Natural killer cell (primary cell): ENCODE results near the gene ZC3H7B. TPM values are rescaled to one million over a fixed set of nuclear protein-coding genes. Genes with fewer than 3 reads are reported as not detected.

Experiments
- ATAC-seq, 3 donors: fragments of 150-1000 bp in 2 of 3; fragments of 200-7000 bp in 1 of 3; cut with Tn5 transposase; 1 replicate in 1 of 3; 2 replicates in 2 of 3; pipeline ENCODE4 v1.10.0; 2021; ENCODE audit warnings: mild to moderate bottlenecking in 2 of 3, moderate library complexity in 2 of 3
- DNase-seq, 2 donors: peaks; one replicate each; pipeline versions ENCODE4 v3.0.0 to v3.0.0-alpha.2; 2013 to 2021; ENCODE audit warnings: mixed read lengths in 1 of 2
- H3K27ac ChIP-seq: one replicate; pipeline ENCODE4 v1.5.1; 2013; ENCODE audit warnings: mild to moderate bottlenecking, low read length
- H3K27me3 ChIP-seq: one replicate; pipeline ENCODE4 v1.6.1; 2013; ENCODE audit warnings: low read length; ENCODE audit not compliant: control insufficient read depth, insufficient read depth
- H3K36me3 ChIP-seq: one replicate; pipeline ENCODE4 v1.6.1; 2013; ENCODE audit warnings: low read length; ENCODE audit not compliant: control insufficient read depth, insufficient read depth
- H3K4me1 ChIP-seq: one replicate; pipeline ENCODE4 v1.6.1; 2013; ENCODE audit warnings: low read length; ENCODE audit not compliant: control insufficient read depth, insufficient read depth
- H3K4me3 ChIP-seq: one replicate; pipeline ENCODE4 v1.5.1; 2013; ENCODE audit warnings: low read length
- H3K9me3 ChIP-seq: one replicate; pipeline ENCODE4 v1.6.1; 2013; ENCODE audit warnings: low read length; ENCODE audit not compliant: control insufficient read depth, insufficient read depth
- H3K27ac Mint-ChIP-seq, 2 donors: one replicate each; pipeline ENCODE4 v1.8.0; 2022; ENCODE audit warnings: mild to moderate bottlenecking in 2 of 2, mixed read lengths in 2 of 2, moderate library complexity in 1 of 2
- H3K27me3 Mint-ChIP-seq, 2 donors: one replicate each; pipeline ENCODE4 v1.8.0; 2022; ENCODE audit warnings: low read depth in 2 of 2, mixed read lengths in 2 of 2
- H3K36me3 Mint-ChIP-seq: one replicate; pipeline ENCODE4 v1.8.0; 2022; ENCODE audit warnings: mixed read lengths
- H3K4me1 Mint-ChIP-seq, 2 donors: one replicate each; pipeline ENCODE4 v1.8.0; 2022; ENCODE audit warnings: mixed read lengths in 2 of 2
- H3K4me3 Mint-ChIP-seq: one replicate; pipeline ENCODE4 v1.8.0; 2022; ENCODE audit warnings: mild to moderate bottlenecking, moderate library complexity, mixed read lengths
- H3K9me3 Mint-ChIP-seq, 2 donors: one replicate each; pipeline ENCODE4 v1.8.0; 2022; ENCODE audit warnings: mixed read lengths in 2 of 2
- WGBS: methylation state at CpG from one replicate; pipeline ENCODE4 v1.1.7; 2013; ENCODE audit warnings: missing lambda C conversion rate; ENCODE audit not compliant: insufficient coverage; 5-methylcytosine and 5-hydroxymethylcytosine counted together
- intact Hi-C: fragments of 100-400 bp; cut with micrococcal nuclease; formaldehyde crosslinking; loops from one replicate; pipeline ENCODE4 v1.14.2; 2022
- total RNA-seq, 4 donors: library from RNA; stranded (reverse); fragments of 120-200 nt in 1 of 4; gene quantifications; one replicate each; pipeline versions ENCODE4 v1.2.3 to v1.2.4, GENCODE V29; 2013 to 2022
- TF ChIP-seq, protein P1 (sequence below): fragments of 200-600 bp; IDR thresholded peaks from one replicate; pipeline ENCODE4 v1.8.0; 2022; ENCODE audit warnings: antibody characterized with exemption

Gene ZC3H7B
- total RNA-seq, 3 donors from 2014 or later (not counting 1 experiment from before 2014, with no cell fraction given) = 33.9 to 40.3 (median 38.3) TPM

DNA sequence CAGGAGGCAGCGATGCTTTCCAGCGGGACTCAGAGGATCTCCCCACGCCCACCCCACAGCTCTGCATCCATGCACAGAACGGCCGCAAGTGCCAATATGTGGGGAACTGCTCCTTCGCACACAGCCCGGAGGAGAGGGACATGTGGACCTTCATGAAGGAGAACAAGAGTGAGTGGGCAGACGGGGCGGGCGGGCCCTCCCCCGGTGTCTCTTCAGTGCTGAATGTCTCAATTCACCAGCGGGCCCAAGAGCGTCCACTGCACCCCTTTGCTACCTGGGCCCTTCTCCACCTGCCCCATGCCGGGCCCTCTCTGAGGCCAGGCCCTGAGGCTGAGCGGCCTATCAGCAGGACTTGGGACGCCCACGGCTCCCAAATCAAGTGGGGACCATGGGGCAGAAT, 54.6 kb downstream of the ZC3H7B start:
- intact Hi-C loops = no loop called here
- no peaks in the 10 kb centered on the region for H3K27me3 Mint-ChIP-seq
- no peak overlapping the region for H3K4me3 Mint-ChIP-seq
- no peak for DNase-seq
- Histone ChIP-seq H3K9me3 (no peaks in the 10 kb centered on the region), H3K27ac (no peak overlapping the region), H3K4me3 (no peak overlapping the region), H3K4me1 (no peaks in the 10 kb centered on the region), H3K36me3 (peaks cover 53% of the 10 kb centered on the region), H3K27me3 (no peaks in the 10 kb centered on the region)
- H3K36me3 Mint-ChIP-seq = no peaks in the 10 kb centered on the region
- no peak for ATAC-seq
- TF ChIP-seq, protein P1, sequence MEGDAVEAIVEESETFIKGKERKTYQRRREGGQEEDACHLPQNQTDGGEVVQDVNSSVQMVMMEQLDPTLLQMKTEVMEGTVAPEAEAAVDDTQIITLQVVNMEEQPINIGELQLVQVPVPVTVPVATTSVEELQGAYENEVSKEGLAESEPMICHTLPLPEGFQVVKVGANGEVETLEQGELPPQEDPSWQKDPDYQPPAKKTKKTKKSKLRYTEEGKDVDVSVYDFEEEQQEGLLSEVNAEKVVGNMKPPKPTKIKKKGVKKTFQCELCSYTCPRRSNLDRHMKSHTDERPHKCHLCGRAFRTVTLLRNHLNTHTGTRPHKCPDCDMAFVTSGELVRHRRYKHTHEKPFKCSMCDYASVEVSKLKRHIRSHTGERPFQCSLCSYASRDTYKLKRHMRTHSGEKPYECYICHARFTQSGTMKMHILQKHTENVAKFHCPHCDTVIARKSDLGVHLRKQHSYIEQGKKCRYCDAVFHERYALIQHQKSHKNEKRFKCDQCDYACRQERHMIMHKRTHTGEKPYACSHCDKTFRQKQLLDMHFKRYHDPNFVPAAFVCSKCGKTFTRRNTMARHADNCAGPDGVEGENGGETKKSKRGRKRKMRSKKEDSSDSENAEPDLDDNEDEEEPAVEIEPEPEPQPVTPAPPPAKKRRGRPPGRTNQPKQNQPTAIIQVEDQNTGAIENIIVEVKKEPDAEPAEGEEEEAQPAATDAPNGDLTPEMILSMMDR = no peak
- no peaks in the 10 kb centered on the region for H3K4me1 Mint-ChIP-seq
- WGBS = 97% methylated on average over 17 of the region's 17 CpGs
- H3K9me3 Mint-ChIP-seq = no peaks in the 10 kb centered on the region
- H3K27ac Mint-ChIP-seq = no peak overlapping the region

DNA sequence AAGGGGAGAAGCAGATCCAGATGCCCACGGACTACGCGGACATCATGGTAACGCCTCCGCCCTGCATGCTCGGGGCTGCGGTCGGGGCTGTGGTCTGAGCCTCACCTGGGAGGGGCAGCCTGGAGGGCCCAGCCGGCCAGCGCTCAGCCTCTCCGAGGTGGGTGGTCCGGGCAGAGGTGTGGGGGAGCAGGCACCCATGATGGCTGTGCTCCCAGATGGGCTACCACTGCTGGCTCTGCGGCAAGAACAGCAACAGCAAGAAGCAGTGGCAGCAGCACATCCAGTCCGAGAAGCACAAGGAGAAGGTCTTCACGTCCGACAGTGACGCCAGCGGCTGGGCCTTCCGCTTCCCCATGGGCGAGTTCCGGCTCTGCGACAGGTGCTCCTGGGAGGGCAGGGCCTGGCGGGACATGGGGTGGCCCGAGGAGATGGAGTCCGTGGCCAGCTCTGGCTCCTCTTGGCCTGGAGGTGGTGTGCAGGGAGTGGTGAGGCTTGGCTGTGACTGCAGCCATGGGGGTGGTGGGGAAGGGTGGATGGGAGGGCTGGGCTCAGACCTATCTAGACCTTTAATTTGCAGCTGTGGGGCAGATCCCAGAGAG, 55.2 kb downstream of the ZC3H7B start:
- H3K27ac Mint-ChIP-seq = no peak overlapping the region
- no peaks in the 10 kb centered on the region for H3K4me1 ChIP-seq
- H3K36me3 ChIP-seq = peaks cover 47% of the 10 kb centered on the region
- WGBS = 94% methylated on average over 25 of the region's 25 CpGs
- no peaks in the 10 kb centered on the region for H3K4me1 Mint-ChIP-seq
- no peak overlapping the region for H3K4me3 Mint-ChIP-seq
- no peak overlapping the region for H3K27ac ChIP-seq
- TF ChIP-seq, protein P1 = no peak
- ATAC-seq = no peak
- no peak overlapping the region for H3K4me3 ChIP-seq
- no peaks in the 10 kb centered on the region for H3K27me3 ChIP-seq
- H3K36me3 Mint-ChIP-seq = no peaks in the 10 kb centered on the region
- no peak for DNase-seq
- H3K9me3 Mint-ChIP-seq = no peaks in the 10 kb centered on the region
- intact Hi-C loops = no loop called here
- H3K27me3 Mint-ChIP-seq = no peaks in the 10 kb centered on the region
- no peaks in the 10 kb centered on the region for H3K9me3 ChIP-seq

DNA sequence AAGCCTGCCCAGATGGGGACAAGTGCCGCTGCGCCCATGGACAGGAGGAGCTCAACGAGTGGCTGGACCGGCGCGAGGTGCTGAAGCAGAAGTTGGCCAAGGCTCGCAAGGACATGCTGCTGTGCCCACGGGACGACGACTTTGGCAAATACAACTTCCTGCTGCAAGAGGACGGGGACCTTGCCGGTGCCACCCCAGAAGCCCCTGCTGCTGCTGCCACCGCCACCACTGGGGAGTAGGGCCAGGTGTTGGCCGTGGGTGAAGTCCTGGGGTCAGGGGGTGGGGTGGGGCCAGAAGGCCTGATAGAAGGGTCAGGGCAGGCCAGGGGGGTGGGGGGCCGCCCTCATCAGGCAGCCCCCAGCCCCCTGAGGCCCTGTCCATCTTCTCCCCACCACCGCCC, 55.9 kb downstream of the ZC3H7B start:
- no peak overlapping the region for H3K27ac ChIP-seq
- no peaks in the 10 kb centered on the region for H3K4me1 Mint-ChIP-seq
- no peaks in the 10 kb centered on the region for H3K27me3 ChIP-seq
- H3K9me3 ChIP-seq = no peaks in the 10 kb centered on the region
- TF ChIP-seq, protein P1 = no peak
- 96% methylated on average over 15 of the region's 16 CpGs for WGBS
- no peaks in the 10 kb centered on the region for H3K27me3 Mint-ChIP-seq
- no peak for ATAC-seq
- intact Hi-C loops = no loop called here
- no peak overlapping the region for H3K27ac Mint-ChIP-seq
- H3K4me1 ChIP-seq = no peaks in the 10 kb centered on the region
- no peak overlapping the region for H3K4me3 Mint-ChIP-seq
- no peaks in the 10 kb centered on the region for H3K36me3 Mint-ChIP-seq
- peaks cover 43% of the 10 kb centered on the region for H3K36me3 ChIP-seq
- no peak for DNase-seq
- H3K9me3 Mint-ChIP-seq = no peaks in the 10 kb centered on the region
- no peak overlapping the region for H3K4me3 ChIP-seq

DNA sequence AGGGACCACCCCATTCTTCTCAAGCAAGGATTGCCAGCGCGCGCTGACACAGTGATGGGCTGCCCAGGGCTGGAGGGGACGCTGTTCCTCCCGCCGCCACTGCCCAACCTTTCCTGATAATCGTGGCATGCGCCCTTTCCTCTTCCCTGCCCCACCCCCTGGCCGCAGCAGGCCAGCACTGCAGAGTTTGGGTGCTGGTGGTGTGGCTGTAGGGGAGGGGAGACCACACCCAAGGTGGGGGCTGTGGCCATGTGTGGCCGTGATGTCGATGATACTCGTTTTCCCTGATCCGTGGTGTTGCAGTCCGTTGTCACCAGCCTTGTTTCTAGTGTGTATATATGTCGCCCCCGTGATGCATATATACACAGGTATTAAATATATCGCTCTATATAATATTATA, 57.6 kb downstream of the ZC3H7B start:
- H3K27ac ChIP-seq = no peak overlapping the region
- ATAC-seq (no peak), DNase-seq (no peak)
- peaks cover 32% of the 10 kb centered on the region for H3K36me3 ChIP-seq
- no peak overlapping the region for H3K4me3 ChIP-seq
- no peaks in the 10 kb centered on the region for H3K4me1 Mint-ChIP-seq
- H3K36me3 Mint-ChIP-seq = no peaks in the 10 kb centered on the region
- intact Hi-C loops = no loop called here
- H3K27me3 Mint-ChIP-seq = no peaks in the 10 kb centered on the region
- WGBS = 97% methylated on average over 13 of the region's 17 CpGs
- no peaks in the 10 kb centered on the region for H3K9me3 ChIP-seq
- no peaks in the 10 kb centered on the region for H3K9me3 Mint-ChIP-seq
- no peak overlapping the region for H3K4me3 Mint-ChIP-seq
- TF ChIP-seq, protein P1 = no peak
- H3K27ac Mint-ChIP-seq = peak overlapping the region in 1 of 2 donors; percentile 37
- H3K27me3 ChIP-seq = no peaks in the 10 kb centered on the region
- H3K4me1 ChIP-seq = no peaks in the 10 kb centered on the region
